Lung (tissue), 12 donors: ENCODE results near the gene SAMD4A. TPM values are rescaled to one million over a fixed set of nuclear protein-coding genes. Genes with fewer than 3 reads are reported as not detected.

Source experiments
- ATAC-seq: fragments of 200-7000 bp; cut with Tn5 transposase; one replicate; pipeline ENCODE4 v1.9.1; 2020; ENCODE audit warnings: moderate number of reproducible peaks; ENCODE audit not compliant: insufficient read depth, low FRiP score
- DNase-seq, 3 donors: peaks; one replicate each; pipeline ENCODE4 v3.0.0-alpha.2; 2013 to 2017
- H3K27ac ChIP-seq, 2 donors: one replicate each; pipeline ENCODE4 v1.5.1; 2013; ENCODE audit warnings: mild to moderate bottlenecking in 2 of 2, moderate library complexity in 2 of 2, control low read depth in 1 of 2, inconsistent platforms in 1 of 2, low read depth in 1 of 2, low read length in 1 of 2
- H3K27me3 ChIP-seq, 3 donors: one replicate each; pipeline ENCODE4 v1.5.1; 2013; ENCODE audit warnings: low read length in 2 of 3; ENCODE audit not compliant: control insufficient read depth in 3 of 3, insufficient read depth in 3 of 3
- H3K36me3 ChIP-seq, 4 donors: one replicate each; pipeline ENCODE4 v1.5.1; 2013; ENCODE audit warnings: low read length in 4 of 4, mild to moderate bottlenecking in 1 of 4, moderate library complexity in 1 of 4; ENCODE audit not compliant: control insufficient read depth in 4 of 4, insufficient read depth in 4 of 4
- H3K4me1 ChIP-seq, 5 donors: one replicate each; pipeline ENCODE4 v1.5.1; 2013; ENCODE audit warnings: low read length in 5 of 5, mild to moderate bottlenecking in 2 of 5, moderate library complexity in 1 of 5; ENCODE audit not compliant: control insufficient read depth in 5 of 5, insufficient read depth in 5 of 5
- H3K4me3 ChIP-seq: one replicate; pipeline ENCODE4 v1.5.1; 2013; ENCODE audit warnings: mild to moderate bottlenecking, control low read depth, moderate library complexity
- H3K9ac ChIP-seq, 2 donors: one replicate each; pipeline ENCODE4 v1.5.1; 2013; ENCODE audit warnings: low read length in 2 of 2, control low read depth in 1 of 2; ENCODE audit not compliant: insufficient read depth in 1 of 2
- H3K9me3 ChIP-seq, 4 donors: one replicate each; pipeline ENCODE4 v1.5.1; 2013; ENCODE audit warnings: low read length in 3 of 4, mild to moderate bottlenecking in 1 of 4, moderate library complexity in 1 of 4; ENCODE audit not compliant: control insufficient read depth in 4 of 4, insufficient read depth in 3 of 4
- WGBS, 2 donors: extraction: QIAGEN DNeasy Blood & Tissue Kit; methylation state at CpG; one replicate each; pipeline ENCODE4 v1.1.7; 2013; 5-methylcytosine and 5-hydroxymethylcytosine counted together
- polyA plus RNA-seq, 2 donors: library from polyadenylated mRNA; stranded (reverse); fragments of 200-250 nt; gene quantifications; one replicate each; pipeline ENCODE4 v1.2.1, GENCODE V29; 2013
- total RNA-seq, 2 donors: library from RNA; depleted of rRNA in 1 of 2; stranded (reverse); fragments of >200 nt in 1 of 2; gene quantifications; one replicate each; pipeline ENCODE4 v1.2.1, GENCODE V29; 2014 to 2021
- TF ChIP-seq, protein P1 (sequence below): IDR thresholded peaks from 2 replicates; pipeline ENCODE4 v1.5.1; 2012; ENCODE audit warnings: mild to moderate bottlenecking; ENCODE audit errors: control extremely low read depth, extremely low read depth
- donor health status: control.
- donor health status: control.
- donor health status: Bipolar disorder and iron deficiency.
- donor health status: healthy.
- donor health status: DM: yes; HTN: yes; CAD: no.

SAMD4A gene
- total and polyA plus RNA-seq, 4 donors: 5.8 to 26.6 (median 16.2) TPM

GRCh38 chr14:54807881-54808280 lies 241.0 kb downstream of the SAMD4A start:
- ATAC-seq (no peak), DNase-seq (no peak)
- TF ChIP-seq, protein P1, sequence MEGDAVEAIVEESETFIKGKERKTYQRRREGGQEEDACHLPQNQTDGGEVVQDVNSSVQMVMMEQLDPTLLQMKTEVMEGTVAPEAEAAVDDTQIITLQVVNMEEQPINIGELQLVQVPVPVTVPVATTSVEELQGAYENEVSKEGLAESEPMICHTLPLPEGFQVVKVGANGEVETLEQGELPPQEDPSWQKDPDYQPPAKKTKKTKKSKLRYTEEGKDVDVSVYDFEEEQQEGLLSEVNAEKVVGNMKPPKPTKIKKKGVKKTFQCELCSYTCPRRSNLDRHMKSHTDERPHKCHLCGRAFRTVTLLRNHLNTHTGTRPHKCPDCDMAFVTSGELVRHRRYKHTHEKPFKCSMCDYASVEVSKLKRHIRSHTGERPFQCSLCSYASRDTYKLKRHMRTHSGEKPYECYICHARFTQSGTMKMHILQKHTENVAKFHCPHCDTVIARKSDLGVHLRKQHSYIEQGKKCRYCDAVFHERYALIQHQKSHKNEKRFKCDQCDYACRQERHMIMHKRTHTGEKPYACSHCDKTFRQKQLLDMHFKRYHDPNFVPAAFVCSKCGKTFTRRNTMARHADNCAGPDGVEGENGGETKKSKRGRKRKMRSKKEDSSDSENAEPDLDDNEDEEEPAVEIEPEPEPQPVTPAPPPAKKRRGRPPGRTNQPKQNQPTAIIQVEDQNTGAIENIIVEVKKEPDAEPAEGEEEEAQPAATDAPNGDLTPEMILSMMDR: no peak

GRCh38 chr14:54808326-54809161 lies 241.6 kb downstream of the SAMD4A start:
- Histone ChIP-seq H3K9me3 (no peaks in the 10 kb centered on the region), H3K36me3 (no peaks in the 10 kb centered on the region), H3K9ac (no peak overlapping the region), H3K27ac (no peak overlapping the region), H3K4me1 (peaks cover 0 to 5% (median 0%) of the 10 kb centered on the region in 5 donors), H3K4me3 (no peak overlapping the region), H3K27me3 (peaks cover 0 to 10% (median 7%) of the 10 kb centered on the region in 3 donors)
- no peak for ATAC-seq
- TF ChIP-seq, protein P1: no peak
- WGBS, 2 donors: 68 to 75% methylated on average over 8 of the region's 8 CpGs
- DNase-seq: no peak

More at GRCh38 chr14:54807881-54808280, 241.0 kb downstream of the SAMD4A start:
- Histone ChIP-seq H3K9ac (no peak overlapping the region), H3K27ac (no peak overlapping the region), H3K27me3 (peaks cover 0 to 11% (median 7%) of the 10 kb centered on the region in 3 donors), H3K4me3 (no peak overlapping the region), H3K36me3 (no peaks in the 10 kb centered on the region), H3K4me1 (peaks cover 0 to 5% (median 0%) of the 10 kb centered on the region in 5 donors), H3K9me3 (no peaks in the 10 kb centered on the region)
- 94 to 96% methylated on average over 7 of the region's 7 CpGs for WGBS, 2 donors

- ATAC-seq (no peak), DNase-seq (no peak)
- no peaks in the 10 kb centered on the region for H3K36me3 ChIP-seq
- TF ChIP-seq, protein P1: no peak
- H3K4me3 ChIP-seq: no peak overlapping the region
- no peaks in the 10 kb centered on the region for H3K9me3 ChIP-seq
- no peak overlapping the region for H3K27ac ChIP-seq
- WGBS, 2 donors: 94 to 96% methylated on average over 8 of the region's 8 CpGs
- no peak overlapping the region for H3K9ac ChIP-seq
- H3K27me3 ChIP-seq: peaks cover 0 to 7% (median 7%) of the 10 kb centered on the region in 3 donors
- H3K4me1 ChIP-seq: peaks cover 0 to 5% (median 0%) of the 10 kb centered on the region in 5 donors
Measured at GRCh38 chr14:54809767-54810166, 242.8 kb downstream of the SAMD4A start.
